Measurements from ENCODE around the gene COL8A1. TPM values are rescaled to one million over a fixed set of nuclear protein-coding genes. Genes with fewer than 3 reads are reported as not detected.

The COL8A1 gene
- total RNA-seq, 1 experiment from 2014 or later = 0.13 TPM

DNA sequence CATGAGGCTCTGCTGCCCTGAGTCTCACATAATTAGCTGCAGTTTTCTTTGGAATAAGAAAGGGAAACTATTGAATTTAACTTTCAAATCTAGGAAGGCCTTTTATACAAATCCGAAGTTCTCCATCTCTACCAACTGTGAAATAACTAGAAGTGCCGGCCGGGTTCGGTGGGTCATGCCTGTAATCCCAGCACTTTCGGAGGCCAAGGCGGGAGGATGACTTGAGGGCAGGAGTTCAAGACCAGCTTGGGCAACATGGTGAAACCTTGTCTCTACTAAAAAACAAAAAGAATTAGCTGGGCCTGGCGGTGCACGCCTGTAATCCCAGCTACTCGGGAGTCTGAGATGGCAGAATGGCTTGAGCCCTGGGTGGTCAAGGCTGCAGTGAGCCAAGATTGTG lies 43.6 kb downstream of the COL8A1 start:
- Histone ChIP-seq H3K27me3 (ENCODE audit: control insufficient read depth, insufficient read depth, low read length) (peaks cover 5% of the 10 kb centered on the region; the same call in 1 of the 2 replicates), H3K27ac (ENCODE audit: low read length) (no peak overlapping the region), H3K4me3 (ENCODE audit: low read depth in 2 of 2, low read length in 2 of 2) (no peak overlapping the region), H3K36me3 (ENCODE audit: control insufficient read depth, insufficient read depth, low read length) (no peaks in the 10 kb centered on the region), H3K4me1 (ENCODE audit: control insufficient read depth, insufficient read depth, low read length) (no peaks in the 10 kb centered on the region), H3K9me3 (ENCODE audit: control insufficient read depth, insufficient read depth, low read depth, low read length) (no peaks in the 10 kb centered on the region)
- ChIA-PET CTCF (no interaction called here), POLR2A (no interaction called here)
- TF ChIP-seq POLR2AphosphoS5 (IDR thresholded peaks at IDR 0.05; ENCODE audit: low read depth, low read length) (no peak), TCF7L2 (IDR thresholded peaks at IDR 0.05; ENCODE audit: low read depth, low read length) (no peak), SIN3A (IDR thresholded peaks at IDR 0.05; ENCODE audit: borderline replicate concordance, insufficient read depth, low read depth, low read length) (no peak)
- TF ChIP-seq, protein P1, sequence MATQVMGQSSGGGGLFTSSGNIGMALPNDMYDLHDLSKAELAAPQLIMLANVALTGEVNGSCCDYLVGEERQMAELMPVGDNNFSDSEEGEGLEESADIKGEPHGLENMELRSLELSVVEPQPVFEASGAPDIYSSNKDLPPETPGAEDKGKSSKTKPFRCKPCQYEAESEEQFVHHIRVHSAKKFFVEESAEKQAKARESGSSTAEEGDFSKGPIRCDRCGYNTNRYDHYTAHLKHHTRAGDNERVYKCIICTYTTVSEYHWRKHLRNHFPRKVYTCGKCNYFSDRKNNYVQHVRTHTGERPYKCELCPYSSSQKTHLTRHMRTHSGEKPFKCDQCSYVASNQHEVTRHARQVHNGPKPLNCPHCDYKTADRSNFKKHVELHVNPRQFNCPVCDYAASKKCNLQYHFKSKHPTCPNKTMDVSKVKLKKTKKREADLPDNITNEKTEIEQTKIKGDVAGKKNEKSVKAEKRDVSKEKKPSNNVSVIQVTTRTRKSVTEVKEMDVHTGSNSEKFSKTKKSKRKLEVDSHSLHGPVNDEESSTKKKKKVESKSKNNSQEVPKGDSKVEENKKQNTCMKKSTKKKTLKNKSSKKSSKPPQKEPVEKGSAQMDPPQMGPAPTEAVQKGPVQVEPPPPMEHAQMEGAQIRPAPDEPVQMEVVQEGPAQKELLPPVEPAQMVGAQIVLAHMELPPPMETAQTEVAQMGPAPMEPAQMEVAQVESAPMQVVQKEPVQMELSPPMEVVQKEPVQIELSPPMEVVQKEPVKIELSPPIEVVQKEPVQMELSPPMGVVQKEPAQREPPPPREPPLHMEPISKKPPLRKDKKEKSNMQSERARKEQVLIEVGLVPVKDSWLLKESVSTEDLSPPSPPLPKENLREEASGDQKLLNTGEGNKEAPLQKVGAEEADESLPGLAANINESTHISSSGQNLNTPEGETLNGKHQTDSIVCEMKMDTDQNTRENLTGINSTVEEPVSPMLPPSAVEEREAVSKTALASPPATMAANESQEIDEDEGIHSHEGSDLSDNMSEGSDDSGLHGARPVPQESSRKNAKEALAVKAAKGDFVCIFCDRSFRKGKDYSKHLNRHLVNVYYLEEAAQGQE (IDR thresholded peaks at IDR 0.05; ENCODE audit: insufficient read depth in 1 of 2, low read depth in 2 of 2, low read length in 1 of 2) = no peak
- TF ChIP-seq, protein P2, sequence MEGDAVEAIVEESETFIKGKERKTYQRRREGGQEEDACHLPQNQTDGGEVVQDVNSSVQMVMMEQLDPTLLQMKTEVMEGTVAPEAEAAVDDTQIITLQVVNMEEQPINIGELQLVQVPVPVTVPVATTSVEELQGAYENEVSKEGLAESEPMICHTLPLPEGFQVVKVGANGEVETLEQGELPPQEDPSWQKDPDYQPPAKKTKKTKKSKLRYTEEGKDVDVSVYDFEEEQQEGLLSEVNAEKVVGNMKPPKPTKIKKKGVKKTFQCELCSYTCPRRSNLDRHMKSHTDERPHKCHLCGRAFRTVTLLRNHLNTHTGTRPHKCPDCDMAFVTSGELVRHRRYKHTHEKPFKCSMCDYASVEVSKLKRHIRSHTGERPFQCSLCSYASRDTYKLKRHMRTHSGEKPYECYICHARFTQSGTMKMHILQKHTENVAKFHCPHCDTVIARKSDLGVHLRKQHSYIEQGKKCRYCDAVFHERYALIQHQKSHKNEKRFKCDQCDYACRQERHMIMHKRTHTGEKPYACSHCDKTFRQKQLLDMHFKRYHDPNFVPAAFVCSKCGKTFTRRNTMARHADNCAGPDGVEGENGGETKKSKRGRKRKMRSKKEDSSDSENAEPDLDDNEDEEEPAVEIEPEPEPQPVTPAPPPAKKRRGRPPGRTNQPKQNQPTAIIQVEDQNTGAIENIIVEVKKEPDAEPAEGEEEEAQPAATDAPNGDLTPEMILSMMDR (IDR thresholded peaks at IDR 0.05) = no peak
- intact Hi-C loops (cut with micrococcal nuclease; ENCODE audit: unreplicated experiment) = no loop called here
- no TSS peak for BruUV-seq (replicated peaks)
- in situ Hi-C loops (cut with HindIII; ENCODE audit: low pct_unique_long_range_greater_than_20kb, low sequenced_read_pairs) = no loop called here
- ATAC-seq = no peak
- DNase-seq (ENCODE audit: low read depth, low spot score) = no peak

DNA sequence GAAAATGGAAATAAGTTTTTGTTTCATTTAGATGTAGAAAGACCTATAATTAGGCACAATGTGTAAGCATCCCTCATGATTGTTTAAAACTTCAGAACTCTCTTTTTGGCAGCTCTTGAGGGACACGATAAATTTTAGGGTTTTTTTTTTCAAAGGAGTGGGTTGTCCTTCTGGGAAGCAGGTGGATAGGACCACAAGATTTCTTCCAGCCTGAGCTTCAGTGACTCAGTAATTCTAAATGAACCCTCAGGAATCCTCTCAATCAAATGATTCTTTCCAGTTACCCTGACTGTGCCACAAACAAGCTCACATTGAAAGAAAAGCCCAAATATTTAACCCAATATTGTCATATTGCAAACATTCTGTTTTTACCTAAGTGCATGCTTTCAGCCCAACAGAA lies 45.1 kb downstream of the COL8A1 start:
- no peak overlapping the region for H3K27ac ChIP-seq (ENCODE audit: low read length)
- peaks cover 7% of the 10 kb centered on the region; the same call in 1 of the 2 replicates for H3K27me3 ChIP-seq (ENCODE audit: control insufficient read depth, insufficient read depth, low read length)
- no peaks in the 10 kb centered on the region for H3K4me1 ChIP-seq (ENCODE audit: control insufficient read depth, insufficient read depth, low read length)
- TF ChIP-seq, protein P2 (IDR thresholded peaks at IDR 0.05) = no peak
- TF ChIP-seq TCF7L2 (IDR thresholded peaks at IDR 0.05; ENCODE audit: low read depth, low read length) (no peak), POLR2AphosphoS5 (IDR thresholded peaks at IDR 0.05; ENCODE audit: low read depth, low read length) (no peak), SIN3A (IDR thresholded peaks at IDR 0.05; ENCODE audit: borderline replicate concordance, insufficient read depth, low read depth, low read length) (no peak)
- TF ChIP-seq, protein P1 (IDR thresholded peaks at IDR 0.05; ENCODE audit: insufficient read depth in 1 of 2, low read depth in 2 of 2, low read length in 1 of 2) = no peak
- no TSS peak for BruUV-seq (replicated peaks)
- no peaks in the 10 kb centered on the region for H3K36me3 ChIP-seq (ENCODE audit: control insufficient read depth, insufficient read depth, low read length)
- no peak for DNase-seq (ENCODE audit: low read depth, low spot score)
- intact Hi-C loops (cut with micrococcal nuclease; ENCODE audit: unreplicated experiment) = no loop called here
- ATAC-seq = no peak
- no peak overlapping the region for H3K4me3 ChIP-seq (ENCODE audit: low read depth in 2 of 2, low read length in 2 of 2)
- CTCF ChIA-PET = interaction anchor here (0.5 kb wide), 1 partner anchor 70 kb away, joined by 3 read pairs; no protein-coding TSS in a partner anchor
- H3K9me3 ChIP-seq (ENCODE audit: control insufficient read depth, insufficient read depth, low read depth, low read length) = no peaks in the 10 kb centered on the region
- POLR2A ChIA-PET = no interaction called here
- in situ Hi-C loops (cut with HindIII; ENCODE audit: low pct_unique_long_range_greater_than_20kb, low sequenced_read_pairs) = no loop called here

All from Panc1 (cell line).